A673 (cell line): ENCODE measurements around the gene VSIG2.
A peak's percentile ranks its signal among the peaks of the same experiment; 100 is the strongest.

Experiments
- CTCF ChIP-seq: fragments of 300-800, 200-600 bp; sonication (generic); conservative IDR thresholded peaks from 2 replicates; pipeline ENCODE4 v1.5.1; 2017; ENCODE audit warnings: low read depth, mild to moderate bottlenecking, antibody characterized with exemption, low read length, moderate library complexity, mixed read lengths
- EZH2 ChIP-seq: fragments of 200-600 bp; sonication (generic); IDR thresholded peaks from 2 replicates; pipeline ENCODE4 v1.6.1; 2017; ENCODE audit warnings: borderline replicate concordance, low read depth, mild to moderate bottlenecking, mixed read lengths, antibody characterized with exemption, low read length; ENCODE audit not compliant: poor library complexity, severe bottlenecking

GRCh38 chr11:124746621-124747243, 5.3 kb downstream of the VSIG2 start:
- no peak for TF ChIP-seq EZH2
- peak; percentile 88 for TF ChIP-seq CTCF
